Peyer's patch (tissue), 4 donors: ENCODE measurements around the gene CNKSR3. TPM values are rescaled to one million over a fixed set of nuclear protein-coding genes. Genes with fewer than 3 reads are reported as not detected.

ENCODE experiments used
- DNase-seq, 3 donors: peaks; one replicate each; pipeline ENCODE4 v3.0.0-alpha.2; 2017 to 2019
- H3K27ac ChIP-seq, 4 donors: fragments of 200-600 bp; sonication (generic); one replicate each; pipeline ENCODE4 v1.5.1; 2016 to 2019
- H3K27me3 ChIP-seq, 2 donors: fragments of 200-600 bp; sonication (generic); one replicate each; pipeline ENCODE4 v1.5.1; 2019
- H3K36me3 ChIP-seq, 3 donors: fragments of 200-600 bp; sonication (generic); one replicate each; pipeline ENCODE4 v1.5.1; 2016 to 2019
- H3K4me1 ChIP-seq, 4 donors: fragments of 200-600 bp; sonication (generic); one replicate each; pipeline ENCODE4 v1.5.1; 2016 to 2019
- H3K4me3 ChIP-seq, 4 donors: fragments of 200-600 bp; sonication (generic); 1 replicate in 3 of 4; 2 replicates in 1 of 4; pipeline ENCODE4 v1.5.1; 2016 to 2019; ENCODE audit warnings: mild to moderate bottlenecking in 1 of 4
- H3K9me3 ChIP-seq, 4 donors: fragments of 200-600 bp; sonication (generic); one replicate each; pipeline ENCODE4 v1.5.1; 2016 to 2019; ENCODE audit warnings: mild to moderate bottlenecking in 1 of 4
- CTCF ChIP-seq, 6 experiments: fragments of 450-650 bp in 4 of 6; fragments of 200-600 bp in 2 of 6; sonication (generic) in 1 of 6; IDR thresholded peaks; one replicate each; pipeline ENCODE4 v1.5.1; 2017 to 2019; ENCODE audit warnings: antibody characterized with exemption in 6 of 6, mild to moderate bottlenecking in 3 of 6, moderate library complexity in 1 of 6
- POLR2A ChIP-seq, 2 donors: fragments of 450-650 bp; IDR thresholded peaks; one replicate each; pipeline ENCODE4 v1.5.1; 2017; ENCODE audit warnings: antibody characterized with exemption in 2 of 2, mild to moderate bottlenecking in 2 of 2, moderate library complexity in 2 of 2
- total RNA-seq, 4 donors: library from RNA; depleted of rRNA; stranded (reverse); fragments of >200 nt; gene quantifications; one replicate each; pipeline ENCODE4 v1.1.0, GENCODE V29; 2016

CNKSR3 gene
- total RNA-seq, result 10 to 100 TPM; 29.6 to 34.5 (median 30.1) TPM

- TF ChIP-seq POLR2A (IDR thresholded peaks at IDR 0.05), result peak; percentile 56 to 78
- peak in 2 of 6 experiments; percentile 10 to 24 for TF ChIP-seq CTCF (IDR thresholded peaks at IDR 0.05)
- H3K4me1 ChIP-seq, result peaks cover 0 to 30% (median 6%) of the 10 kb centered on the region in 4 donors
These were observed at the start of gene CNKSR3 for GRCh38 chr6:154510144-154510905. TSS of gene CNKSR3 (minus strand) at chr6:154510685. CDS start at chr6:154510114, 571 bp downstream.

GRCh38 chr6:154558984-154559383 lies 48.5 kb upstream of the CNKSR3 start:
- H3K9me3 ChIP-seq, result no peaks in the 10 kb centered on the region
- H3K27me3 ChIP-seq, result no peaks in the 10 kb centered on the region
- H3K27ac ChIP-seq, result no peak overlapping the region
- DNase-seq, result no peak
- no peak overlapping the region for H3K4me3 ChIP-seq
- no peak for TF ChIP-seq CTCF (IDR thresholded peaks at IDR 0.05)
- no peak for TF ChIP-seq POLR2A (IDR thresholded peaks at IDR 0.05)
- H3K4me1 ChIP-seq, result peaks cover 0 to 12% (median 0%) of the 10 kb centered on the region in 4 donors
- H3K36me3 ChIP-seq, result no peaks in the 10 kb centered on the region

More at GRCh38 chr6:154510144-154510905, at the start of gene CNKSR3:
- Histone ChIP-seq H3K4me3 (peak within 1 kb of the TSS; percentile 46 to 86 (median 63)), H3K36me3 (no peaks in the 10 kb centered on the region), H3K27ac (peak within 1 kb of the TSS; percentile 70 to 93 (median 85)), H3K27me3 (no peaks in the 10 kb centered on the region), H3K9me3 (no peaks in the 10 kb centered on the region)
- DNase-seq, result peak; percentile 20 to 87 (median 85)

- H3K4me1 ChIP-seq, result peaks cover 0 to 12% (median 0%) of the 10 kb centered on the region in 4 donors
- H3K36me3 ChIP-seq, result no peaks in the 10 kb centered on the region
- no peak overlapping the region for H3K27ac ChIP-seq
- H3K27me3 ChIP-seq, result no peaks in the 10 kb centered on the region
- H3K4me3 ChIP-seq, result no peak overlapping the region
- H3K9me3 ChIP-seq, result no peaks in the 10 kb centered on the region
- TF ChIP-seq CTCF (IDR thresholded peaks at IDR 0.05) (no peak), POLR2A (IDR thresholded peaks at IDR 0.05) (no peak)
- DNase-seq, result no peak
These were observed 48.0 kb upstream of the CNKSR3 start for GRCh38 chr6:154558513-154558912.

- TF ChIP-seq CTCF (IDR thresholded peaks at IDR 0.05) (no peak), POLR2A (IDR thresholded peaks at IDR 0.05) (no peak)
- peak overlapping the region in 3 of 4 donors; percentile 23 to 83 (median 67) for H3K27ac ChIP-seq
These were observed 44.7 kb upstream of the CNKSR3 start for GRCh38 chr6:154555073-154555677.

GRCh38 chr6:154554491-154554890 lies 44.0 kb upstream of the CNKSR3 start:
- no peak for DNase-seq
- Histone ChIP-seq H3K27ac (peak overlapping the region in 3 of 4 donors; percentile 23 to 83 (median 67)), H3K4me3 (peak overlapping the region in 1 of 4 donors; percentile 4), H3K36me3 (no peaks in the 10 kb centered on the region), H3K27me3 (no peaks in the 10 kb centered on the region), H3K9me3 (no peaks in the 10 kb centered on the region), H3K4me1 (peaks cover 0 to 12% (median 0%) of the 10 kb centered on the region in 4 donors)
- TF ChIP-seq CTCF (IDR thresholded peaks at IDR 0.05) (no peak), POLR2A (IDR thresholded peaks at IDR 0.05) (no peak)

More at GRCh38 chr6:154555073-154555677, 44.7 kb upstream of the CNKSR3 start:
- Histone ChIP-seq H3K4me1 (peaks cover 0 to 12% (median 0%) of the 10 kb centered on the region in 4 donors), H3K27me3 (no peaks in the 10 kb centered on the region), H3K9me3 (no peaks in the 10 kb centered on the region), H3K36me3 (no peaks in the 10 kb centered on the region), H3K4me3 (peak overlapping the region in 1 of 4 donors; percentile 4)
- DNase-seq, result peak in 1 of 3 donors; percentile 65
